HCT116 (cell line): ENCODE results near the gene ADARB1. TPM values are rescaled to one million over a fixed set of nuclear protein-coding genes. Genes with fewer than 3 reads are reported as not detected.

ENCODE experiments used
- ATAC-seq: fragments of 200-7000 bp; cut with Tn5 transposase; 2 replicates; pipeline ENCODE4 v1.9.1; 2020; ENCODE audit warnings: mild to moderate bottlenecking, moderate library complexity
- BruUV-seq: library from RNA; stranded (reverse); fragments of 400-500 nt; replicated peaks from 2 replicates; lab custom pipeline; 2021; lab: Mats Ljungman, UMichigan
- CTCF ChIA-PET: fragments of 300-600 bp; sonication (Branson Sonifier 250); formaldehyde crosslinking; loops from one replicate; lab custom pipeline; 2021; ENCODE audit warnings: antibody characterized with exemption; lab: Charles Lee
- POLR2A ChIA-PET: fragments of 300-600, 350-600 bp; sonication (Branson Sonifier 250); formaldehyde crosslinking; loops from one replicate; lab custom pipeline; 2021; ENCODE audit warnings: antibody characterized with exemption; lab: Charles Lee
- RAD21 ChIA-PET, 2 experiments: fragments of 300-600 bp; sonication (Branson Sonifier 250); formaldehyde crosslinking; loops; one replicate each; lab custom pipeline; 2023; ENCODE audit warnings: low total read pairs in 2 of 2; ENCODE audit not compliant: uncharacterized antibody in 2 of 2, unreplicated experiment in 2 of 2, low non-redundant PET in 1 of 2; lab: Charles Lee
- DNase-seq: peaks from one replicate; pipeline ENCODE4 v3.0.0-alpha.2; 2010; ENCODE audit warnings: low read depth, low spot score
- H2AFZ ChIP-seq: fragments of 200-600 bp; shearing (Covaris generic), sonication (generic); 2 replicates; pipeline ENCODE4 v1.6.1; 2017; ENCODE audit warnings: low read depth, mixed run types, mixed read lengths, antibody characterized with exemption, low read length; ENCODE audit not compliant: poor library complexity, severe bottlenecking
- H3K27ac ChIP-seq: 2 replicates; pipeline ENCODE4 v1.5.1; 2012; ENCODE audit warnings: low read depth, low read length
- H3K27me3 ChIP-seq: fragments of 200-600 bp; sonication (generic); 2 replicates; pipeline ENCODE4 v1.6.1; 2016; ENCODE audit warnings: mixed run types, low read length, mixed read lengths; ENCODE audit not compliant: insufficient read depth
- H3K36me3 ChIP-seq, 2 experiments: fragments of 200-500 bp in 1 of 2; fragments of 200-600 bp in 1 of 2; sonication (Bioruptor generic) in 1 of 2; sonication (generic) in 1 of 2; 2 replicates each; pipeline versions ENCODE4 v1.5.1 to v1.6.1; 2014 to 2016; ENCODE audit warnings: low read length in 2 of 2, inconsistent platforms in 1 of 2, mixed read lengths in 1 of 2, mixed run types in 1 of 2; ENCODE audit not compliant: insufficient read depth in 2 of 2, control insufficient read depth in 1 of 2
- H3K4me1 ChIP-seq, 2 experiments: fragments of 200-600 bp in 1 of 2; sonication (generic) in 1 of 2; 2 replicates each; pipeline versions ENCODE4 v1.5.1 to v1.6.1; 2012 to 2017; ENCODE audit warnings: low read length in 2 of 2, inconsistent platforms in 1 of 2, mild to moderate bottlenecking in 1 of 2, mixed read lengths in 1 of 2, mixed run types in 1 of 2, moderate library complexity in 1 of 2; ENCODE audit not compliant: insufficient read depth in 2 of 2, control insufficient read depth in 1 of 2
- H3K4me2 ChIP-seq: fragments of 200-600 bp; sonication (generic); 2 replicates; pipeline ENCODE4 v1.6.1; 2017; ENCODE audit warnings: mixed run types, low read length, mixed read lengths
- H3K4me3 ChIP-seq, 2 experiments: fragments of 200-600 bp in 1 of 2; sonication (generic) in 1 of 2; replicated peaks in 1 of 2; 2 replicates each; pipeline ENCODE4 v1.5.1; 2011 to 2016; ENCODE audit warnings: low read length in 2 of 2, control low read depth in 1 of 2, low read depth in 1 of 2, mild to moderate bottlenecking in 1 of 2, mixed read lengths in 1 of 2, mixed run types in 1 of 2
- H3K79me2 ChIP-seq: fragments of 200-600 bp; sonication (generic); 2 replicates; pipeline ENCODE4 v1.6.1; 2017; ENCODE audit warnings: mild to moderate bottlenecking, mixed run types, low read length, moderate library complexity, mixed read lengths; ENCODE audit not compliant: insufficient read depth
- H3K9ac ChIP-seq: fragments of 200-600 bp; sonication (generic); 2 replicates; pipeline ENCODE4 v1.6.1; 2016; ENCODE audit warnings: low read length, mixed read lengths
- H3K9me2 ChIP-seq: fragments of 200-600 bp; sonication (generic), shearing (Covaris generic); 2 replicates; pipeline ENCODE4 v1.6.1; 2017; ENCODE audit warnings: mixed run types, mild to moderate bottlenecking, moderate library complexity; ENCODE audit not compliant: insufficient read depth
- H3K9me3 ChIP-seq, 2 experiments: fragments of 200-500 bp in 1 of 2; fragments of 200-600 bp in 1 of 2; sonication (Bioruptor generic) in 1 of 2; sonication (generic) in 1 of 2; 2 replicates each; pipeline ENCODE4 v1.6.1; 2014 to 2017; ENCODE audit warnings: low read length in 2 of 2, mixed read lengths in 2 of 2, inconsistent platforms in 1 of 2, low read depth in 1 of 2, mild to moderate bottlenecking in 1 of 2, mixed run types in 1 of 2, moderate library complexity in 1 of 2; ENCODE audit not compliant: control insufficient read depth in 1 of 2, insufficient read depth in 1 of 2
- H4K20me1 ChIP-seq: fragments of 200-600 bp; sonication (generic), shearing (Covaris generic); 2 replicates; pipeline ENCODE4 v1.6.1; 2017; ENCODE audit warnings: mixed run types, mild to moderate bottlenecking, moderate library complexity; ENCODE audit not compliant: insufficient read depth
- ATF3 ChIP-seq: IDR thresholded peaks from 2 replicates; pipeline ENCODE4 v1.6.1; 2012
- CBX3 ChIP-seq: IDR thresholded peaks from 2 replicates; pipeline ENCODE4 v1.6.1; 2012; ENCODE audit warnings: low read depth
- EGR1 ChIP-seq: IDR thresholded peaks from 2 replicates; pipeline ENCODE4 v1.6.1; 2012; ENCODE audit warnings: low read depth
- ELF1 ChIP-seq: IDR thresholded peaks from 2 replicates; pipeline ENCODE4 v1.6.1; 2012; ENCODE audit warnings: low read depth, borderline replicate concordance
- EZH2 ChIP-seq: fragments of 200-600 bp; sonication (generic); IDR thresholded peaks from 2 replicates; pipeline ENCODE4 v1.6.1; 2017; ENCODE audit warnings: antibody characterized with exemption, mixed run types
- EZH2phosphoT487 ChIP-seq: fragments of 200-600 bp; IDR thresholded peaks from 2 replicates; pipeline ENCODE4 v1.6.1; 2018; ENCODE audit warnings: antibody characterized with exemption, borderline replicate concordance
- FOSL1 ChIP-seq: IDR thresholded peaks from 2 replicates; pipeline ENCODE4 v1.6.1; 2012; ENCODE audit warnings: low read depth
- JUND ChIP-seq: IDR thresholded peaks from 2 replicates; pipeline ENCODE4 v1.6.1; 2012
- POLR2AphosphoS5 ChIP-seq: IDR thresholded peaks from 2 replicates; pipeline ENCODE4 v1.6.1; 2011; ENCODE audit warnings: mild to moderate bottlenecking, low read depth, low read length, moderate library complexity
- SIN3A ChIP-seq: IDR thresholded peaks from 2 replicates; pipeline ENCODE4 v1.6.1; 2012; ENCODE audit warnings: low read depth
- SP1 ChIP-seq: IDR thresholded peaks from 2 replicates; pipeline ENCODE4 v1.6.1; 2012; ENCODE audit warnings: low read depth
- SRF ChIP-seq: IDR thresholded peaks from 2 replicates; pipeline ENCODE4 v1.6.1; 2012; ENCODE audit warnings: low read depth
- TCF7L2 ChIP-seq: IDR thresholded peaks from 2 replicates; pipeline ENCODE4 v1.7.0; 2011; ENCODE audit warnings: borderline replicate concordance, inconsistent platforms; ENCODE audit not compliant: insufficient read depth, insufficient read length; ENCODE audit errors: extremely low read depth
- YY1 ChIP-seq: IDR thresholded peaks from 2 replicates; pipeline ENCODE4 v1.6.1; 2011; ENCODE audit warnings: low read length, low read depth, moderate library complexity, mild to moderate bottlenecking; ENCODE audit not compliant: insufficient replicate concordance; ENCODE audit errors: extremely low read depth
- intact Hi-C: fragments of 100-400 bp; cut with micrococcal nuclease; formaldehyde crosslinking; loops from 2 replicates; pipeline ENCODE4 v1.10.0; 2022
- total RNA-seq: library from RNA; stranded (reverse); gene quantifications from one replicate; pipeline ENCODE4 v1.2.1, GENCODE V29; 2021; ENCODE audit not compliant: unreplicated experiment
- TF ChIP-seq, protein P1 (sequence below): IDR thresholded peaks from 2 replicates; pipeline ENCODE4 v1.6.1; 2012; ENCODE audit warnings: low read depth

Gene ADARB1
- total RNA-seq, 1 experiment from 2014 or later: 13.5 TPM

- BruUV-seq: no TSS peak
- Histone ChIP-seq H3K27ac (no peak overlapping the region), H3K4me2 (no peak overlapping the region), H3K9me2 (no peaks in the 10 kb centered on the region), H3K4me3 (no peak overlapping the region), H3K79me2 (no peaks in the 10 kb centered on the region; the same call in 1 of the 2 replicates), H3K4me1 (no peaks in the 10 kb centered on the region), H3K36me3 (peaks cover 14 to 16% of the 10 kb centered on the region in 2 experiments; a peak in 3 of 4 replicates), H3K27me3 (no peaks in the 10 kb centered on the region), H2AFZ (no peak overlapping the region), H4K20me1 (no peaks in the 10 kb centered on the region), H3K9me3 (0 out of 4 replicates have a peak, but pooled peaks cover 0 to under 1% of the 10 kb centered on the region in 2 experiments), H3K9ac (no peak overlapping the region)
- no peak for ATAC-seq
- ChIA-PET CTCF (no interaction called here), POLR2A (no interaction called here), RAD21 (no interaction called here)
- TF ChIP-seq EZH2phosphoT487 (no peak), SRF (no peak), EZH2 (no peak), TCF7L2 (no peak)
- intact Hi-C loops: no loop called here
- DNase-seq: no peak
Observed at GRCh38 chr21:45265721-45266517, 191.5 kb downstream of the ADARB1 start.

GRCh38 chr21:45266518-45267389 is 192.4 kb downstream of the ADARB1 start:
- intact Hi-C loops: no loop called here
- Histone ChIP-seq H3K9me2 (no peaks in the 10 kb centered on the region), H2AFZ (no peak overlapping the region), H3K27me3 (no peaks in the 10 kb centered on the region), H4K20me1 (no peaks in the 10 kb centered on the region), H3K9me3 (peaks cover 0 to 6% of the 10 kb centered on the region in 2 experiments; a peak in 1 of 4 replicates), H3K4me2 (no peak overlapping the region), H3K4me3 (no peak overlapping the region), H3K36me3 (peaks cover 17 to 21% of the 10 kb centered on the region in 2 experiments; a peak in 3 of 4 replicates), H3K27ac (no peak overlapping the region), H3K4me1 (no peaks in the 10 kb centered on the region), H3K9ac (no peak overlapping the region), H3K79me2 (peaks cover 3% of the 10 kb centered on the region)
- no TSS peak for BruUV-seq
- no peak for ATAC-seq
- CTCF ChIA-PET: no interaction called here
- RAD21 ChIA-PET: no interaction called here
- POLR2A ChIA-PET: no interaction called here
- DNase-seq: no peak
- TF ChIP-seq POLR2AphosphoS5: no peak
- TF ChIP-seq ELF1: no peak
- TF ChIP-seq CBX3: no peak
- no peak for TF ChIP-seq JUND
- TF ChIP-seq SIN3A: no peak
- no peak for TF ChIP-seq SP1
- TF ChIP-seq ATF3: no peak
- no peak for TF ChIP-seq EGR1
- TF ChIP-seq, protein P1, sequence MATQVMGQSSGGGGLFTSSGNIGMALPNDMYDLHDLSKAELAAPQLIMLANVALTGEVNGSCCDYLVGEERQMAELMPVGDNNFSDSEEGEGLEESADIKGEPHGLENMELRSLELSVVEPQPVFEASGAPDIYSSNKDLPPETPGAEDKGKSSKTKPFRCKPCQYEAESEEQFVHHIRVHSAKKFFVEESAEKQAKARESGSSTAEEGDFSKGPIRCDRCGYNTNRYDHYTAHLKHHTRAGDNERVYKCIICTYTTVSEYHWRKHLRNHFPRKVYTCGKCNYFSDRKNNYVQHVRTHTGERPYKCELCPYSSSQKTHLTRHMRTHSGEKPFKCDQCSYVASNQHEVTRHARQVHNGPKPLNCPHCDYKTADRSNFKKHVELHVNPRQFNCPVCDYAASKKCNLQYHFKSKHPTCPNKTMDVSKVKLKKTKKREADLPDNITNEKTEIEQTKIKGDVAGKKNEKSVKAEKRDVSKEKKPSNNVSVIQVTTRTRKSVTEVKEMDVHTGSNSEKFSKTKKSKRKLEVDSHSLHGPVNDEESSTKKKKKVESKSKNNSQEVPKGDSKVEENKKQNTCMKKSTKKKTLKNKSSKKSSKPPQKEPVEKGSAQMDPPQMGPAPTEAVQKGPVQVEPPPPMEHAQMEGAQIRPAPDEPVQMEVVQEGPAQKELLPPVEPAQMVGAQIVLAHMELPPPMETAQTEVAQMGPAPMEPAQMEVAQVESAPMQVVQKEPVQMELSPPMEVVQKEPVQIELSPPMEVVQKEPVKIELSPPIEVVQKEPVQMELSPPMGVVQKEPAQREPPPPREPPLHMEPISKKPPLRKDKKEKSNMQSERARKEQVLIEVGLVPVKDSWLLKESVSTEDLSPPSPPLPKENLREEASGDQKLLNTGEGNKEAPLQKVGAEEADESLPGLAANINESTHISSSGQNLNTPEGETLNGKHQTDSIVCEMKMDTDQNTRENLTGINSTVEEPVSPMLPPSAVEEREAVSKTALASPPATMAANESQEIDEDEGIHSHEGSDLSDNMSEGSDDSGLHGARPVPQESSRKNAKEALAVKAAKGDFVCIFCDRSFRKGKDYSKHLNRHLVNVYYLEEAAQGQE: no peak
- TF ChIP-seq SRF: no peak
- TF ChIP-seq YY1: no peak
- TF ChIP-seq FOSL1: no peak
